ENCODE results near the gene GGT6. TPM values are rescaled to one million over a fixed set of nuclear protein-coding genes. Genes with fewer than 3 reads are reported as not detected.

GGT6 gene
- total and polyA plus RNA-seq, 2 of the 13 experiments (the other 11 are each of a cell fraction or from before 2014, with no cell fraction given) = 0.16 to 0.80 TPM

DNA sequence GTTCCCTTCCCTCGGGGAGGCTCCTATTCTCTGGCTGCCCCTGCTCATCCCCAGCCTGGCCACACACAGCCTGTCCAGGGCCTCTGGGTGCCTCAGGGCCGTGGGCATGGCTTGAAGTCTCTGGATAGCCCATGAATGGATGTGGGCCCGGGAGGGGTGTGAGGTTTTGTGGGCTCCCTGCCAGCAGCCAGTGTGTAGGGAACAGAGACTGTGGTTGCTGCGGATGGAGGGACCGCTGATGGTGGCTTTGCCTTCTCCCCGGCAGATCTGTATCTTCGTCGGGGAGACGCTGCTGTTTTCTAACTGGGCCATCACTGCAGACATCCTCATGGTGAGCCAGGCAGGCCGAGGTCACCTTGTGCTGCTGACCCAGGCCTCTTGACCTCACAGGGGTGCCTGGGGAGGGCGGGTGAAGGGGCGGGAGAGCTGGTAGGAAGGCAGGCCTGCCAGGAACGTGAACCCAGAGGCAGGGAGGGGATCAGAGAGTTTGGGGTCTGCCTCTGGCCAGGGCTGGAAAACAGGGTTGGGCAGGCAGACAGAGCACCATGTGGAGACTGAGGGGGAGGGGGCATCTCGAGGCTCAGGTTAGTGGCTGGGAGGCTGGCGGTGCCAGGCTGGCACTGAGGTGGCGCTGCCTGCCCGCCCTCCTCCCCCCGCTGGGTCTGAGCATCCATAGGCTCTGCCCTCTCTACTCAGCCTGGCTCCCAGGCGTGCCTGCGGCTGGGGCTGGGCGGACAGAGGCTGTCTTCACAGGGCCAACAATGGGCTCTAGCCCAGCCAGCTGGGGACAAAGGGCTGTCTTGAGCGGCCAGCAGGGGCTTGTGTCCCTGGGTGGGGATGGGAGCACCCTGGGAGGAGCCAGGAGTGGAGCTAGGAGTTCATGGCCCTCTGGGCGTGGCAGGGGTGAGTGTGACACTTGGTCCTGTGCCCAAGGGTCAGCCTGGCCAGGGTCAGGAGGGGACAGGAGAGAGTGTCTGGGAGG lies 26.6 kb downstream of the GGT6 start:
- Histone ChIP-seq H3K36me3 (replicated peaks in 1 of 2; ENCODE audit: control insufficient read depth in 1 of 2, insufficient read depth in 2 of 2, low read length in 2 of 2) (peaks cover 1 to 3% of the 10 kb centered on the region in 2 experiments; a peak in 2 of 5 replicates), H3K4me2 (ENCODE audit: low read depth, low read length) (peak overlapping the region; percentile 39), H4K20me1 (ENCODE audit: insufficient read depth, low read length) (no peaks in the 10 kb centered on the region), H3K9me3 (ENCODE audit: low read length) (no peaks in the 10 kb centered on the region), H3K27ac (ENCODE audit: extremely low read length, insufficient read depth, low read length) (no peak overlapping the region), H3K79me2 (ENCODE audit: insufficient read depth, low read length) (no peaks in the 10 kb centered on the region), H2AFZ (ENCODE audit: low read length) (no peak overlapping the region), H3K4me3 (replicated peaks in 1 of 3; ENCODE audit: insufficient read depth in 1 of 3, low read depth in 2 of 3, low read length in 3 of 3) (peak overlapping the region in 1 of 3 experiments; percentile 43; a peak in 1 of 6 replicates), H3K9ac (ENCODE audit: insufficient read depth, low read depth, low read length) (no peak overlapping the region), H3K4me1 (ENCODE audit: insufficient read depth, low read length) (peaks cover 16% of the 10 kb centered on the region), H3K27me3 (ENCODE audit: control insufficient read depth in 1 of 2, insufficient read depth in 2 of 2, low read length in 2 of 2) (peaks cover 6 to 35% of the 10 kb centered on the region in 2 experiments)
- FAIRE-seq (no peak), ATAC-seq (peak; percentile 66), DNase-seq (ENCODE audit: low spot score) (peak; percentile 38)
- in situ Hi-C loops (cut with HindIII; ENCODE audit: extremely low pct_ligation_motif_present, low pct_unique_long_range_greater_than_20kb) (no loop called here), intact Hi-C loops (cut with micrococcal nuclease; ENCODE audit: unreplicated experiment) (loop anchor here (5.0 kb wide), 1 partner anchor 112 kb away; no protein-coding TSS in a partner anchor)
- POLR2A ChIA-PET = interaction anchor here (2.4 kb wide), 1 partner anchor 22 kb away, joined by 8 read pairs; the partner anchor contains the start of gene MYBBP1A
- BruUV-seq (replicated peaks) = no TSS peak
- WGBS (ENCODE audit: low lambda C conversion rate) = 27% methylated on average over 3 of the region's 23 CpGs
- CTCF ChIA-PET (ENCODE audit: low intra/inter-chr PET ratio, low total read pairs) = no interaction called here
- no peak for TF ChIP-seq RAD21 (CRISPR knock-in tag; IDR thresholded peaks at IDR 0.05)
- TF ChIP-seq HOXA3 (CRISPR knock-in tag; IDR thresholded peaks at IDR 0.05) = 0 out of 2 replicates have a peak, but pooled peaks have one; percentile 16
- TF ChIP-seq HNRNPL (IDR thresholded peaks at IDR 0.05; ENCODE audit: low read depth, low read length) = peak; percentile 93
- TF ChIP-seq SOX13 (IDR thresholded peaks at IDR 0.05) = no peak
- no peak; a peak in 1 of 4 replicates for TF ChIP-seq SOX13 (CRISPR knock-in tag; conservative IDR thresholded peaks at IDR 0.05 in 1 of 2, IDR thresholded peaks at IDR 0.05 in 1 of 2)
- no peak for TF ChIP-seq KDM5B (CRISPR knock-in tag; IDR thresholded peaks at IDR 0.05; ENCODE audit: borderline replicate concordance)
- TF ChIP-seq KDM2A (CRISPR knock-in tag; IDR thresholded peaks at IDR 0.05; ENCODE audit: borderline replicate concordance, low read depth) = peak; percentile 28
- peak; percentile 26; the same call in 1 of the 2 replicates for TF ChIP-seq HNF4A (CRISPR knock-in tag; IDR thresholded peaks at IDR 0.05)
- peak; percentile 42 for TF ChIP-seq ZFX (CRISPR knock-in tag; IDR thresholded peaks at IDR 0.05; ENCODE audit: low read depth)
- TF ChIP-seq FOXC1 (CRISPR knock-in tag; IDR thresholded peaks at IDR 0.05; ENCODE audit: borderline replicate concordance) = peak; percentile 55
- no peak for TF ChIP-seq KDM3A (CRISPR knock-in tag; IDR thresholded peaks at IDR 0.05; ENCODE audit: low read depth)
- no peak for TF ChIP-seq CBFB (CRISPR knock-in tag; IDR thresholded peaks at IDR 0.05)
- TF ChIP-seq ELF3 (CRISPR knock-in tag; IDR thresholded peaks at IDR 0.05) = no peak
- TF ChIP-seq, protein P1, sequence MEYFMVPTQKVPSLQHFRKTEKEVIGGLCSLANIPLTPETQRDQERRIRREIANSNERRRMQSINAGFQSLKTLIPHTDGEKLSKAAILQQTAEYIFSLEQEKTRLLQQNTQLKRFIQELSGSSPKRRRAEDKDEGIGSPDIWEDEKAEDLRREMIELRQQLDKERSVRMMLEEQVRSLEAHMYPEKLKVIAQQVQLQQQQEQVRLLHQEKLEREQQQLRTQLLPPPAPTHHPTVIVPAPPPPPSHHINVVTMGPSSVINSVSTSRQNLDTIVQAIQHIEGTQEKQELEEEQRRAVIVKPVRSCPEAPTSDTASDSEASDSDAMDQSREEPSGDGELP (IDR thresholded peaks at IDR 0.05; ENCODE audit: borderline replicate concordance, low read depth) = peak; percentile 23; the same call in 1 of the 2 replicates
- 0 out of 2 replicates have a peak, but pooled peaks have one; percentile 56 for TF ChIP-seq MTF2 (CRISPR knock-in tag; IDR thresholded peaks at IDR 0.05; ENCODE audit: borderline replicate concordance)
- TF ChIP-seq NR2C2 (CRISPR knock-in tag; IDR thresholded peaks at IDR 0.05; ENCODE audit: borderline replicate concordance) = no peak
- peak; percentile 24 for TF ChIP-seq TEAD3 (CRISPR knock-in tag; optimal IDR thresholded peaks at IDR 0.05; ENCODE audit: borderline replicate concordance)
- TF ChIP-seq, protein P2, sequence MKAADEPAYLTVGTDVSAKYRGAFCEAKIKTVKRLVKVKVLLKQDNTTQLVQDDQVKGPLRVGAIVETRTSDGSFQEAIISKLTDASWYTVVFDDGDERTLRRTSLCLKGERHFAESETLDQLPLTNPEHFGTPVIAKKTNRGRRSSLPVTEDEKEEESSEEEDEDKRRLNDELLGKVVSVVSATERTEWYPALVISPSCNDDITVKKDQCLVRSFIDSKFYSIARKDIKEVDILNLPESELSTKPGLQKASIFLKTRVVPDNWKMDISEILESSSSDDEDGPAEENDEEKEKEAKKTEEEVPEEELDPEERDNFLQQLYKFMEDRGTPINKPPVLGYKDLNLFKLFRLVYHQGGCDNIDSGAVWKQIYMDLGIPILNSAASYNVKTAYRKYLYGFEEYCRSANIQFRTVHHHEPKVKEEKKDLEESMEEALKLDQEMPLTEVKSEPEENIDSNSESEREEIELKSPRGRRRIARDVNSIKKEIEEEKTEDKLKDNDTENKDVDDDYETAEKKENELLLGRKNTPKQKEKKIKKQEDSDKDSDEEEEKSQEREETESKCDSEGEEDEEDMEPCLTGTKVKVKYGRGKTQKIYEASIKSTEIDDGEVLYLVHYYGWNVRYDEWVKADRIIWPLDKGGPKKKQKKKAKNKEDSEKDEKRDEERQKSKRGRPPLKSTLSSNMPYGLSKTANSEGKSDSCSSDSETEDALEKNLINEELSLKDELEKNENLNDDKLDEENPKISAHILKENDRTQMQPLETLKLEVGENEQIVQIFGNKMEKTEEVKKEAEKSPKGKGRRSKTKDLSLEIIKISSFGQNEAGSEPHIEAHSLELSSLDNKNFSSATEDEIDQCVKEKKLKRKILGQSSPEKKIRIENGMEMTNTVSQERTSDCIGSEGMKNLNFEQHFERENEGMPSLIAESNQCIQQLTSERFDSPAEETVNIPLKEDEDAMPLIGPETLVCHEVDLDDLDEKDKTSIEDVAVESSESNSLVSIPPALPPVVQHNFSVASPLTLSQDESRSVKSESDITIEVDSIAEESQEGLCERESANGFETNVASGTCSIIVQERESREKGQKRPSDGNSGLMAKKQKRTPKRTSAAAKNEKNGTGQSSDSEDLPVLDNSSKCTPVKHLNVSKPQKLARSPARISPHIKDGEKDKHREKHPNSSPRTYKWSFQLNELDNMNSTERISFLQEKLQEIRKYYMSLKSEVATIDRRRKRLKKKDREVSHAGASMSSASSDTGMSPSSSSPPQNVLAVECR (CRISPR knock-in tag; IDR thresholded peaks at IDR 0.05; ENCODE audit: borderline replicate concordance) = 0 out of 2 replicates have a peak, but pooled peaks have one; percentile 15
- TF ChIP-seq FOSL2 (CRISPR knock-in tag; IDR thresholded peaks at IDR 0.05) = no peak
